GM18519 (cell line): Measurements from ENCODE around the gene EPHA2.
"Not testable (repeated sequence)": the region's sequence is repeated elsewhere in the genome, so short reads cannot be mapped to it uniquely, and the experiment has no call there.

ENCODE experiments used
- ATAC-seq: cut with Tn5 transposase; IDR thresholded peaks from one replicate; pipeline ENCODE4 v1.9.1; 2021; ENCODE audit warnings: mild to moderate bottlenecking, moderate library complexity; ENCODE audit not compliant: unreplicated experiment, low FRiP score

Gene EPHA2

DNA sequence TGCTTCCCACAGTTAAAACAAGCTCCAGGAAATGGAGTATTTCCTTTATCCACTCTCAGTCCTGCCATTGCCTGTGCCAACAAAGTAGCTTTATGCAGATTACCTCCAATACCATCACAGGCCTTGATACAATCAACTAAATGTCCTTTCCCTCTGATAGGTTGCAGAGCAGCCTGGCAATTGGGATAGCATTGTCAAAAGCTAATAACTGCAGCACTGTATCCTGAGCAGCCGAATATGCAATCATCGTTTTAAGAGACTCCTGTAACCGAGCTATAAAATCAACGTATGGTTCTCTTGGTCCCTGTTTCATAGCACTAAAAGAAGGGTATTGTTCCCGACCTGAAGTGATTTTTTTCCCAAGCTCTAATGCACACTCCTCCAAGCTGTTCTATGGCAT is 48.8 kb downstream of the EPHA2 start:
- ATAC-seq, result not testable (repeated sequence)

DNA sequence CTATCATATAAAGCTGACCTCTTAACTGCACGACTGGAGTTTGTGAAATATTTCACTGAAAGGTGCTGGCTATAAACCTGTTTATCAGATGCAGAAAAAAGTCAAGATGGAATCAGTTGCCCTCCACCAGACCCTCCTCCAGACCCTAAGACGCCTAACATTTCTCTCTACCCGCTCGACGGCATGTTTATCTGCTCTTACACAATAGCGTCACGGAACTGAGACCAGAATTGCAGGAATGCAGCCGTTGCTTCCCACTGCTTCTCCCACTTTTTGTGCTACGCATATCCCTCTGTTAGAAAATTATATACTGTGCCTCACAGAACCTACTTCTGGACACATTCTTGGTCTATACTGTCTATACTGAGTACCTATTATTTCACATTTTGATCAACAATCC is 54.2 kb downstream of the EPHA2 start:
- no peak for ATAC-seq

DNA sequence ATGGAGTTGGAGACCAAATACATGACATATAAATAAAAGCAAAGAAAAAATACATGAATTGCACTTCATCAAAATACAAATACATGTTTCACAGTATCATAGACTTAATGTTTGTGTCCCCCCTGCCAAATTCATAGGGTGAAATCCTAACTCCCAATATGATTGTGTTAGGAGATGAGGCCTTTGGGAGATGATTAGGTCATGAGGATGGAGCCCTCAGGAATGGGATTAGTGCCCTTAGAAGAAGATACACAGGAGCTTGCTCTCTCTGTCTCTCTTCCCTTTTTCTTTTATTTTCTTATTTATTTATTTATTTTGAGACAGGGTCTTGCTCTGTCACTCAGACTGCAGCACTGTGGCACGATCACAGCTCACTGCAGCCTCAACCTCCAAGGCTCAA is 56.5 kb downstream of the EPHA2 start:
- ATAC-seq, result no peak

DNA sequence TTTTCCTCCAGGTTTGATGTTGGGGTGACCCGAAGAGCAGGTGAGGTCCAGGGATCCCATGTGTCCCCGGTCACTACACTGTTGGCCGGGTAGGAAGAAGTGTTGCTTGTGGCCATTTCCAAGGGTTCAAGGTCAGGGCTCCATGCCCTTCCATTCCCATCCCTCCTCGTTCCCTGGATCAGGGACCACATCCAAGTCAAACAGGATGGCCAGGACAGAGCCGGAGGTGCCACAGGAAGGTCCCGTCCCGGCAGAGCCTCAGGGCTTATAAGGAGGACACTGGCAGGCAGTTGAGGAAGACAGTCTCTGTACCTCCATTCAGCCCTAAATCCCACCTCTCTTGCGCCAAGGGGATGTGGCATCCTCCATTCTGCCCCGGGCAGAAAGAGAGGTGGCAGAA is 60.4 kb downstream of the EPHA2 start:
- no peak for ATAC-seq

DNA sequence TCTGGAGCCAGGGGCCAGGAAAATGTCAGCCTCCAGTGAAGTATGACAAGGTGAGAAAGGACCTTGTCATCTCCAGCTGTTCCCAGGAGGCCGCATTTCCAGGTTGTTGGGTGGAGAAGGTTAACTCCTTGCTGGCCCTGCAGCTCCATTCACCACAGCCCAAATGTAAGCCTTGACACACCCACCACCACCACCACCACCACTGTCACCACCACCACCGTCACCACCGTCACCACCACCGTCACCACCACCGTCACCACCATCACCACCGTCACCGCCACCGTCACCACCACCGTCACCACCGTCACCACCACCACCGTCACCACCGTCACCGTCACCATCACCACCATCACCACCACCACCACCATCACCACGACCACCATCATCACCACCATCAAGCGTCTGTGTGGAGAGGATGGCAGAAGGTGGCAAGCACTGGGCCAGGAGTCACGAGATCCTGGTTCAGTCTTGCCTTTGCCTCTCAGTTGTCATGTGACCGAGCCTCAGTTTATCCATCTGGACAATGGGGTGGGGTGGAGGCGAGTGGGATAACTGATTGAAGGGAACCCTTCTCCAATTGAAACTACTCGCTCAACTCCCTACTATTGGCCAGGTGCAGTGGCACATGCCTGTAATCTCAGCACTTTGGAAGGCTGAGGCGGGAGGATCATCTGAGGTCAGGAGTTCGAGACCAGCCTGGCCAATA is 61.3 kb downstream of the EPHA2 start:
- ATAC-seq, result no peak

DNA sequence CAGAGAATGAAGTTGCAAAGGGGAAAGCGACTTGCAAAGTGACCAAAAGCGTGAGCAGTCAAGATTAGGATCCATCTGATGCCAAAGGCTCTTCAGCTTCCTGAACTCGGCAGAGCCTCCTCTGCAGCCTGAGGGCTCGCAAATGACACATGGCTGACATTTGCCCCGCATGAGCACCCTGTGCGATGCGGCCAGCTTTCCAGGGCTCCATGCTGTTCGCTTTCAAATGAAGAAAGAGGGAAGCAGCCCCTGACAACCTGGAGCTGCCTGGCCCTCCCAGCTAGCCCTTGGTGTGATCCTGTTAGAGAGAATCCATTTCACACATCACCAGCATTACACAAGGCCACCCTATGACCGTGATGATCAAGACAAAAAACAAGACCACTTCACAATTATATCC is 62.3 kb downstream of the EPHA2 start:
- no peak for ATAC-seq

DNA sequence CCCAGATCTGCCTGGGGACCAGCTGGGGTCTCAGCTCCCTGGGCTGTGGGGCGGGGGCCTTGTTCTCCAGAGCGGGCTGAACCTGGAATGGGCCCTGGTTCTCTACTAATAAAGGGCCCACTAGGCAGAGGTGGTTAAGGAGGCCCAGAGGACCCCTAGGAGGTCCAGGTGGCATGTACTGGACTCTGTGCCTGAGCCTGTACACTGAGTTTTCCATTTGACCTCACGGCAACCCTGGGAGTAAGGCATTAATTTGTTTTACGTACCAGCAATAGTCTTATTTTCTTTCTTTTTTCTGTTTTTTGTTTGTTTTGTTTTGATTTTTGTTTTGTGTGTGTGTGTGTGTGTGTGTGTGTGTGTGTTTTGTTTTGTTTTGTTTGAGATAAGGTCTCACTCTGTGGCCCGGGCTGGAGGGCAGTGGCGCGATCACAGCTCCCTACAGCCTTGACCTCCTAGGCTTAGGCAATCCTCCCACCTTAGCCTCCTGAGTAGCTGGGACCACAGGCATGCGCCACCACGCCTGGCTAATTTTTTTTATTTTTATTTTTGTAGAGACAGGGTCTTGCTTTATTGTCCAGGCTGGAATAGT is 62.9 kb downstream of the EPHA2 start:
- no peak for ATAC-seq

DNA sequence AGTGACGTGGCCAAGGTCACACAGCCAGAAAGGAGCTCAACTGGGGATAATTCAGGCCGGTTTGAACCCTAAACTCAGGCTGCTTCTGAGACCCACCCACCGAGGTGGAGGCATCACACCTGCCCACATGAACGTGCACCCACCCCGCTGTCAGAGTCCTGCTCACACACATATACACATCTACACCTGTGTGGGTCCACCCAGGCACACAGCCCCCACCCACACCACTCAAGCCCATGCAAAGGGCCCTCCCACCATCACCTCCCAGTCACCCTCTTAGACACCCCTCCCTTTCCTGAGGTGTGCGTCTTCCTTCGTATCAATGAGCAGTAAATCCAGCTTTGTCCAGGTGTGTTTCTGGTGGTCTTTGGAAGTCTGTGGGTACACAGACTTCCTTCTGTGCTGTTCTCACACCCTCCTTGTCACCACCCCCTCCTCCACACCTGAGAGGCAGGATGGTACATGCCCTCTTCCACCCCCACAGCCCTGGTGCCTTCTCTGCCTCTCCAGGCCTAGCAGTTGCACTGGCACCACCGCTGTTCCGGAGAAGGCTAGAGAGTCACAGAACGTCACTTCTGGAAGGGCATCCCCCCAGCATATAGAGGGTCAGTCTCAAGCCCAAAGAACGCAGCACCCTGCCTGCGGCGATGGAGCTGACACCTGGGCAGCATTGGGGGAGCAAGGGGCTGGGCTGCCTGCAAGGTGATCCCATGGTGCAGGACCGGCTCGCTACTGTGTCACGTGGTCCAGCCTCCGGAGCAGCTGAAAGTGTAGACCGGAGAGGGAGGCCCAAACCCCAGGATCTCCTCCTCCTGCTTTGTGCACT is 63.6 kb downstream of the EPHA2 start:
- ATAC-seq, result no peak

DNA sequence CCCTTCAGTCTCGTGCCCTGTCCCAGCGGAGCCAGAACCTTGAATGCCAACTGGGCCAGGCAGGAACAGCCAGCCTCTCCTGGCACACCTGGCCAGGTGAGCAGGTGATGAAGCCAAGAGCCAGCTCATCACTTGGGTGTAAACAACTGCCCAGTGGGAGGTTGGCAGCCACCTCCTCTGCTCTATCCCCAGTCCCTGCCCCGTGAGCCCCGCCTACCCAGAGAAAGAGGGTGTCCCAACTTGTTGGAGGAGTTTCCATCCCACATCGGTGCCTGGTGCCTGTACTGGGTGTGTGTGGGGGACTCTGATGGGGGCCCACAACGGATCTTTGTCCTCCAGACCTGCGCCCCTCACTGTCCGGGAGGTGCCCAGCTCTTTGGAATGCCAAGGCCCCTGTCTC is 64.6 kb downstream of the EPHA2 start:
- no peak for ATAC-seq

DNA sequence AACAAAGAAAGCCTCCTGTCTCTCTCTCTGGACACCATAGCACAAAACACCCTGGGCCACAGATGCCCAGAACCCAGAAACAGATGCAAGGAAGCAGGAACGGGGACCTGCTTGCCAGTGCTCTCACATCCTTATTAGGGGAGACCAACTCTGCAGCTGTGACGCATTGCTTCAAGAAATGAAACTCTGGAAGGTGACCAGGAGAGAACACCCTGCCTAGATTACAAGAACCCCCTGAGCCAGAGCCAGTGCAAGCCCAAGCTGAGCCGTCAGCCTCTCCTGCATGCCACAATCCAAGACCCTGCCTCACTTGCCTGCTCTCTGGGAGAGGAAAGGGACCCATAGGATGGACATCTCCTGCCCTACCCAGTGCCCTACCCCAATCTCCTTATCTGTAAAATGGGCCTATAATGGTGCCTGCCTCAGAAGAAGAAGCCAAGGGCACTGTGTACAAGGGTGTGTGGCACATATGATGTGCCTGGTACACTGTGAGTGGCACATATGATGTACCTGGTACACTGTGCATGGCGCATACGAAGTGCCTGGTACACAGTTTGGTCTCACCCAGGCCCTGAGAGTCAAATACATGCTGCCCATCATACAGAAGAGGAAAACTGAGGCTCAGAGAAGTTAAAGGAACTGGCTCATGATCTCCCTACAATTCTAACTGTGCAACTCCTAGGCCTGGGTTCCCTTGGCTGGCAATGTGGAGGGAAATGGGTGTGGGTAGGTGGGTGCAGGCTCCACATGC is 65.6 kb downstream of the EPHA2 start:
- no peak for ATAC-seq

DNA sequence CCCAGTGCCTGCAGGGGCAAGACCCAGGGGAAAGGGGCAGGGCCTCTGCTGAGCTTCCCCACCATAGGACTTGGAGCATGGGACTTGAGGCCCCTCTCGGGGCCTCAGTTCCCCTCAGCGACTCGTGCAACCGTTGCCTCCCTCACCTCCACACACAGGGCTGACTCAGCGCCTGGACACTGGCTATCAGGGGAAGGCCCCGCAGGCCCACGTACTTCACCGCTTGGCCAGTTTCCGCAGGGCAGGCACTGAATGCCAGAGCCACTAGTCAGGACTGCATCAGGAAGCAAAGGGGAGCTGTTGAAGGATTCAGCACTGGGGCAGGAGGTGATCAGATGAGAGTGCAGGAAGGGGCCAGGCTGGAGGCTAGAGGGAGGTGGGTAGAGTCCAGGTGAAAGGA is 66.9 kb downstream of the EPHA2 start:
- no peak for ATAC-seq

DNA sequence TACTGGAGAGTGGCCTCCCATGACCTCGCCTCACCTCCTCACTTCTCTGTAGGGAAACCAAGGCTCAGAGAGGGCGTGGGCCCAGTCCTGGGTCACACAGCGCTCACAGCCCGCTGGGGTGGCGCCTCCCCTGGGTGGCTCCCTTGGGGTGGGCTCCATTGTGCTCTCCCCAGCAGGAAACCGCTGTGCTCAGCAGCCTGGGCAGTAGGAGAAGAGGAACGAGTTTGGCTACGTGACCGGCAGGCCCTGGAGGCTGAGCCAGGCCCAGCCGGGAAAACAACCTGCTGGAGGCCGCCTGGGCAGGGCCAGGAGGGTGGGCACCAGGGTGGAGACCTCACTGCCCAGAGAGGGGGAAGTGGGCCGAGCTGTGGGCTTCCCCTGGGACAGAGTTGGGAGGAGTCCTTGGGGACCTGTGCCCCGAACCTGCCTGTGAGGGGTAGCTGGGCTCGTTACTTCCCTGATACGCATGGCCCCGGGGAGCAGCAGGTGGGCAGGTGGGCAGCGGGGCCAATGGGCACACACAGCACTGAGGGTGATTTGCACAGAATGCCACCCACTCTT is 67.4 kb downstream of the EPHA2 start:
- ATAC-seq, result no peak

DNA sequence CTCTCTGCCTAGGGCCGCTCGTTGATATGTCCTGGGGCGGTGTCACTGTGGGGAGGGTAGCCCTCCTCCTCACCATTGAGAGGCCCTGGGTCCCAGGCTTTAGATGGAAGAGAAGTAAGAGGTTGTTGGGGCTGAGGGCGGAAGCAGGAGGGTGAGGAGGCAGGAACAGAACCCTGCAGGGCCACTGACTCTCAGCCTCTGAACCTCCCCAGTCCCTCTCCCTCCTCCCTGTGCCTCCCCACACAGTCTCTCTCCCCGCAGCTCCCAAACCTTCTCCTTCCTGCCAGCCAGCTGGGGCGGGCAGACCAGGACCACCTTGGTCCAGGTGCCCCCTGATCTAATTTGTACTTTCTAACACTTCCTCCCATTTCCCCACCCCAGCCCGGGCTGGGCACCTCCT is 68.1 kb downstream of the EPHA2 start:
- no peak for ATAC-seq

DNA sequence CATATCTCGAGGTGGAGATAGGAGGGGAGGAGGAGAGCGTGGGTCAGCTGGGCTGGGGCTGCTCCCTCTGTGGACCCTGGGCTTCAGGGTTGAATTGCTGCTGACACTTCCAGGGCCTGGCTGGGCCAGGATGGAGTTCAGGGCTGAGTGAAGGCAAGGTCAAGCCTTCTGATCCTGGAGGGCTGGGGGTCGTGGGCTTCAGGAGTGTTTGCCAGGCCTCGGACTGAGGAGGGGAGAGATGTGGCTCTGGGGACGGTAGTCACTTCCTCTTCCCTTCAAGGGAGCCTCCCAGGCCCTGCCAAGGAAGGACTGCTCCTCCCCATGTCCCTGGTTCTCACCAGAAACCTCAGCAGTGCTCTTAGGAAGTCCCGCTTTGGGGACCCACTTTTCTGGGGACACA is 70.3 kb downstream of the EPHA2 start:
- ATAC-seq, result no peak

DNA sequence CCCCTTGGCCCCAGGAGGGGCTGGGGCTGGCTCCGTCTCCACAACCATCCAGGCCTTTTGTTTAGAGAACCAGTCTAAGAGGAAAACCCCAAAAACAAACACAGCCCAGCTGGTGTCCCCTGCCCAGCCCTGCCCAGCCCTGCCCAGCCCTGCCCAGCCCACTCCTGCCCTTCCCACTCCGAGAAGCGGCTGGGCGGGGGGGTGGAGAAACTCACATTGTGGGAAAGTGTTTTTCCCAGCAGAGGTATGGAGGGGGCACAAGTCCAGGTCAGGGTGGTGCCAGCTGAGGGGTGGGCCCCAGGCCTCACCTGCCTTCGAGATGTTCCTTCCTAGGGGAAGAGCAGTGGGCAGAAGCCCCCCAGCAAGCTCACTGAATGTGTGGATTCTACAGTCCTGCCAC is 72.4 kb downstream of the EPHA2 start:
- ATAC-seq, result no peak

DNA sequence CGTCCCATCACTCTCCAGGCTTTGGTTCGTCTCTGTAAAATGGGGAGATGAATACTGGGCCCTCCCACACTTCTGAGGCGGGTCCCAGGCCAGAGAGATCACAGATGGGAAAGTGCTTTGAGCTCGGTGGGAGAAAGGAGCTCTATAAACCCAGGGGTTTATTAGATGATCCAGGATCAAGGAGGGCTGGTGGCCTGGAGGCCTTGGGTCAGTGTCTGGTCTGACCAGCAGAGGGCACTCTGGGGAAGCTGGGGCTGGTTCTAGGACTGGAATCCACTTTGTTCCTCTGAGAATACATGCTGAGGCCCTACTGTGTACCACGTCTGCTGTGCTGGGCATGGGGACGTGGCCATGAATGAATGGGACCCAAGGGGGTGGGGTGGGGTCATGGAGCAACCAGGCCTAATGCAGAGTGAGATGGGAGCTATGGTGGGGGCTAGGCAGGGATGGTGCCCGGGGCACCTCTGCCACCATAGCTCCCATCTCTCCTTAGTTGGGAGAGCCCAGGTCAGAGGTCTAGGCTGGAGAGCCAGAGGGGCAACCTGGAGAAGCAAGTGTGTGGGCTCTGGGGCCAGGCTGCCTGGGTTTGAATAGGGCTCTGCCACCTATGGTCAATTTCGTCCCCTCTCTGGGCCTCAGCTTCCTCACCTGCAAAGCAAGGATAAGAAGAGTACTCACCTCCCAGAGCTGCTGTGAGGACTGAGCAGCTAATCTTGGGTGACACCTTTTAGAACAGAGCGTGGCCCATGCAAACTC is 73.4 kb downstream of the EPHA2 start:
- no peak for ATAC-seq

DNA sequence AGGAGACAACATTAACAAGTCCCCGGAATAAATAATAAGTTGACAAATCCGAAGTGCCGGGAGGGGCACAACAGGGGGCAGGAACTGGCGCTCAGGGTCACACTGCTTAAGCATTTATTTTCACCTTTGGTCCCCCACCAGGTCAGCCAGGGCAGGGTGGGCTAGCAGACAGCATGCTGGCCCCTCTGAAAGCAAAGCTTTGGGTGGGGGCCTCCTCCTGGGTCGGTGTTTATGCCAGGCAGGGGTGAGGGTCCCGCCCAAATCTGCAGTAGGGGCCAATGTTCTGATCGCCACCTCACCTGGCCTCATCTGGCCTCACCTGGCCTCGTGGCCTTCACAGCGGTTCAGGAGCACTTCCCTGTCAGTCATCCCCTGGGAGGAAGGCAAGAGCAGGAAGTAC is 74.2 kb downstream of the EPHA2 start:
- no peak for ATAC-seq

DNA sequence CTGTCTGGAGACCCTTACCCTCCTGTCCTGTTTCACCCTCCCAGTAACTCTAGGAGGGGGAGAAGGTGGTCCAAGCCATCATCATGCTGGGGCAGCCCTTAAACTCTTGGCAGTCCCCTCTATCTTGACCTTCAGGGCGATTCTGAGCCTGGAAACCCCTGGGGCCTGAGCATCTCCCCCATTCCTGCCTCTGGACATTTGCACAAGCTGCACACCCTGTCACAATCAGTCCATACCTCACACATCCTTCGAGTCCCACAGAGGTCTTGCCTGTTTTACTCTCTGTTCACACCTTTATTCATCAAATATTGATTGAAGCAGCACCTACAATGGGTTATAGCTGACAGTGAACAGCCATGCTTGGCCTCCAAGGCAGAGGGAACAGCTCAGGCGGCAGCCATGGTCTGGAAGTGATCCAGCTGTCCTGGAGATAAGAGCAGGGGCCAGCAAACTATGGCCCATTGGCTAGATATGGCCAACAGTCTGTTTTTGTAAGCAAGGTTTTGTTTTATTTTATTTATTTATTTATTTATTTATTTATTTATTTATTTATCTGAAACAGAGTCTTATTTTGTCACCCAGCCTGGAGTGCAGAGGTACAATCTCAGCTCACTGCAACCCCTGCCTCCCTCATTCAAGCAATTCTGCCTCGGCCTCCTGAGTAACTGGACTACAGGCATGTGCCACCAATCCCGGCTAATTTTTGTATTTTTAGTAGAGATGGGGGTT is 75.3 kb downstream of the EPHA2 start:
- no peak for ATAC-seq

DNA sequence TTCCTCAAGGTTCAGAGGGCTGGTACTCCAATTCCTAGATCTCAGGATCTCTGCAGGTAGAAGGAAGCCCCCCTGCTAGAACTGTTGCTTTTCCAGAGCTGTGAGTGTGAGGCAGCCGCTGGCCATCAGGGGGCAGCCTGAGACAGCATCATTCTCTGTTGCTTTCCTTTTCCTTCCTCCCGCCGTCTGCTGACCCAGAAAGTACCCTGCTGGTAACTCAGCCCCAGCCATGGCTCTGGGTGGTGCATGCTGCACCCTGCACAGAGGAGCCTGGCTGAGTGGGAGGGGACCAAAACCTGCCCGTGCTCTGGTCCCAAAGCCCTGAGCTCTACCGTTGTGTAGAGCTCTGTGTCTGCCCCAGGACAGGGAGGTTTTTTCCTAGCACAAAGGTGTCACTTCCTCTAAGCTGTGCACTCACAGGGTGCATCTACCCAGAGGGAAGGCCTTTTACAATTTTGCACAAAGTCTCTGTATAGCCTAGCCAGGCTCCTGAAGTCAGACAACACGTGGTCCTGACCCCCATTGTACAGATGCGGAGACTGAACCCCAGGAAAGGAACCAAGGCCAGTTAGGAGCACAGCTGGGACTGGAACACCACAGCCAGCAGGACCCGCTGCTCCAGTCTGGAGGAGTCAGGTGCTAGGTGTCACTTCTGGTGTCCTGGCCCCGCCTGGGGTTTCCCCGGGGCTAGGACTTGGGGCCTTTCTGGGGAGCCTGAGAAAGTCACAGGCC is 76.8 kb downstream of the EPHA2 start:
- ATAC-seq, result no peak
